RPMI8226 (cell line): ENCODE measurements around the gene NEK9.
A peak's percentile ranks its signal among the peaks of the same experiment; 100 is the strongest.
"Not testable (repeated sequence)": the region's sequence is repeated elsewhere in the genome, so short reads cannot be mapped to it uniquely, and the experiment has no call there.

ENCODE experiments used
- DNase-seq: peaks from one replicate; pipeline ENCODE4 v3.0.0-alpha.2; 2015

NEK9 gene

GRCh38 chr14:75143761-75144527 lies 17.1 kb upstream of the NEK9 start:
- no peak for DNase-seq

- no peak for DNase-seq
Measured at GRCh38 chr14:75142494-75142893, 15.6 kb upstream of the NEK9 start.

GRCh38 chr14:75141967-75142366 lies 15.1 kb upstream of the NEK9 start:
- DNase-seq: no peak

DNA sequence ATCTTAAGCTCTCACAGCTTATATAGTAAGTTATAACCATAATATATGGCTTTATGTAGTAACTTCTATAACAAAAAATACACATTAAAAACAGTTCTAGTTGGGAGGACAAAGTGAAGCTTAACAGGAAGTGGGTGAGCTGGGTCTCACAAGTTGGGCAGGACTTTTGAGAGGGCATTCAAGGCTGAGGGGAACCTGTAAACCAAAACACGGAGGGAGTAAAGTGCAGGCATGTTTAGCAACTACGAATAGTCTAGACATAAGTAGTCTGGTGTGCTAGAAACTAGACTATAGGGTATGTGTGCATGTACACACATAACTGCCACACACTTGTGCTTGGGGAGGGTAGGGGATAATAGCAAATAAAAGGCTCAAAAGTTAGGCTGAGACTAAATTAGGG lies 14.2 kb upstream of the NEK9 start:
- no peak for DNase-seq

- DNase-seq: no peak
Measured at GRCh38 chr14:75140620-75141019, 13.8 kb upstream of the NEK9 start.

- DNase-seq: no peak
Measured at GRCh38 chr14:75139185-75139584, 12.3 kb upstream of the NEK9 start.

DNA sequence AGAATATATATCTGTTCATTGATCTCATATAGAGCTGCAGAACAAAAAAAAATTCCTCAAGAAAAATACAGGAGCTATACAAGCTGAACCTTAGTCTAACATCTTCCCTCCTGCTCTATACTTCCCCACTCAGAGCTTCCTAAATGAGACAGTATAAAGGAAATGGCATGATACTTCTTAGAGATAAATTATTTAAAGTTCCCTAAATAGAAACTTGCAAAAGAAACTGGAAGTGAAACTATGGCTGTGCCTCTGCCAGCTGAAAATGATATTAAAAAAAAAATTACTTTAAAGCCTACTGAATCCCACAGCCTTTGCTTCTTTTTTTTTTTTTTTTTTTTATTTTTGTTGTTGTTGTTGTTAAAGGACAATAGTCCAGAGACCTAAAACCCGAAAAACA lies 11.6 kb upstream of the NEK9 start:
- DNase-seq: peak; percentile 30

- DNase-seq: no peak
Measured at GRCh38 chr14:75134644-75135043, 7.8 kb upstream of the NEK9 start.

DNA sequence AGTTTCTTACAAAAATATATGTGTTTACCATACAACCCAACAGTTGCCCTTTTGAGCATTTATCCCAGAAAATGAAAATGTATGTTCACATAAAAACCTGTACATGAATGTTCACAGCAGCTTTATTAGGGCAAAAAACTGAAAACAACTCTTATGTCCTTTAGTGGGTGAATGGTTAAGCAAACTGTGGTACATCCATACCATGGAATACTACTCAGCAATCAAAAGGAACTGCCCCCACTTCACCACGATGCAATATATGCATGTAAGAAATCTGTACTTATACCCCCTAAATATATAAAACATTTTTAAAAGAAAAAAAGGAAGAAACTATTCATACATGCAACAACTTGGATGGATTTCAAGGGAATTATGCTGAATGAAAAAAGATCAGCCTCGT lies 6.7 kb upstream of the NEK9 start:
- DNase-seq: no peak

DNA sequence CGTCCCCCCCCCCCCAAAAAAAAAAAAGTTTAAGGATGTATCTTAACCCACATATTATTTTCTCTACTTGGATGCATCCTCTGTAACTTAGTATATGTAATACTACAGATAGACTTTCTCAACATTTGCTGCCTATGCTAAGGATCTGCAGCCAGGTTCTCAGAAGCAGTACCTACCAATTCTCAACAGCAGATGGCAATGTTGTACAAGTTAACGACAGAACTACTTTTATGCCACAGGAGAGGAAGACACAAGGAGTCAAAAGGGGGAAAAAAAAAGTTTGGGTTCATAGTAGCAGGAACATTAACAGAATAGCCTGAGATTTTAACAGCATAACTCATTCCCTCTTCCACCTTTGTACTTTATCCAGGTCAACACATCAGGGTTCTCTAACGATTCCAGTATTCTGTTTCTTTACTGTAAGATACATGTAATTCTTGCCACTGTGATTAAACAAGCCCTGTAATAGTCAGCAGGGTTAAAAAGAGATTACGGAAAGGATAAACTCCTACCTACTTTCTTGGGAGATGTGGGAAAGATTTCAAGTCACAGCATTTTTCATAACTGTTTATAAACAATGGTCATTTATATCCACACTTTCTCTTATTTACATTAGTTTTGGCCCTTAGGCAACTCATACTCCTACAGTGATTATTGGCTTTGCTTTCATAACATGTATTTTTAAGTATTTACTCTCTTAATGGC lies 5.7 kb upstream of the NEK9 start:
- DNase-seq: peak; percentile 68

GRCh38 chr14:75128596-75128990 lies 1.7 kb upstream of the NEK9 start:
- no peak for DNase-seq

DNA sequence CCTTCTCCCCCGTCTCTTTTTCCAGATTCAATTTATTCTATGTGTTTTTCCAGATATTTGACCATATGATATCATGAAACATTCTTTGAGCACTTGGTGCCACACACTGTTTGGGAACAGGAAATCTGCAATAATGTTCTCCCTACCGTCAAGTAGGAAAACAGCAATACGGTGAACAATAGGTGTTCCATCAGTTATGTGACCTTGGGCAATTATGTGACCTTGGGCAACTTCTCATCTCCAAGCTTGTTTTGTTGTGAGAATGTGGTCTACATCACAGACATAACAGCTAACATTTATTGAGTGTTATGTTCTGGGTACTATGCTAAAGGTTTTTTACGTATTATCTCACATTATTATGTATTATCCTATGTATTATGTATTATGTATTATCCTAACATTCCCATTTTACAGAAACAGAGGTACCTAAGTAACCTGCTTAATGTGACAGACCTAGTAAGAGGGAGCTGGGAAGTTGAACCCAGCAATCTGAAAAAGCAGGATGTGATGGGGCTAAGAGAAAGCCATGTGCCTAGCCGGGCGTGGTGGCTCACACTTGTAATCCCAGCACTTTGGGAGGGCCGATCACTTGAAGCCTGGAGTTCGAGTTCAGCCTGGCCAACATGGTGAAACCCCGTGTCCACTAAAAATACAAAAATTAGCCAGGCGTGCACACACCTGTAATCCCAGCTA lies 1.2 kb upstream of the NEK9 start:
- DNase-seq: no peak

DNA sequence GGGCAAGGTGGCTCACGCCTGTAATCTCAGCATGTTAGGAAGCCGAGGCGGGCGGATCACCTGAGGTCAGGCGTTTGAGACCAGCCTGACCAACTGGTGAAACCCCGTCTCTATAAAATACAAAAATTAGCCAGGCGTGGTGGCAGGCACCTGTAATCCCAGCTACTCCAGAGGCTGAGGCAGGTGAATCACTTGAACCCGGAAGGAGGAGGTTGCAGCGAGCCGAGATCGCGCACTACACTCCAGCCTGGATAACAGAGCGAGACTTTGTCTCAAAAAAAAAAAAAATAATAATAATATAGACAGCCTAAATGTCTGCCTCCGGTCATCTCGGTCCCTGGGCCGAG lies 599 bp upstream of the NEK9 start:
- not testable (repeated sequence) for DNase-seq

DNA sequence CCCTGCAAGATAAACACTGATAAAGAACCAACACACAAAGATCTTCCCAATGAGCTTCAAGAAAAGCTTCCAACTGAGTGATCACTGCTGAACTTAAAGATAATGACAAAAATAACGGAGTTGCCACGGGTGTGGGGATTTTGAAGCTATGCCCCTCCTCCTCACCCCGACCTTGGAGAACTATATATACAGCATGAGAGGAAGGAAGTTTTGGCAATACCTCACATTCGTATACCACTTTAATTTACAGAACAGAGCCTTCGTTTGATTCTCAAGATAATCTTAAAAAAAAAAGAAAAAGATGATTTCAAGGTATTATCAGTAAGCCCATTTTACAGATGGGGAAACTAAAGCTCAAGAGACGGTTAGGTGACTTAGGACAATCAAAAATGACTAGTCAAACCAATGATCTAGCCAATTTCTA lies 715 bp downstream of the NEK9 start:
- no peak for DNase-seq

DNA sequence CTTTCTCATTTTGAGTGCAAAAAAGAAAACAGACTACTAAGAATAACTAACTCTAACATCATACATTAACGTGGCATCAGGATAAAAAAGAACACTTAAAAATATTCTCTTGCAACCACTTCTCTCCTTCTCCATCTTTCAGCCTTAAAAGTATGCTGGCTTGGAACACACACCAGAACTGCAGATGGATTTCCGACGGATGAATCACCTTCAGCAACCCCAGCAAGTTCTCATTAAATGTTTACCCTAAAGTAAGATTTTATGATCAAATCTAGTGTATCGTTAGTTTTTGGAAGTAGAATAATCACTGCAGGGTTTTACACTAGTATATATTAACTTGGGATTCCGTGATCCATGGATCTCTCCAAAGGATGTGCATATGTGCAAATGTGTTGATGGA lies 1.2 kb downstream of the NEK9 start:
- DNase-seq: no peak

DNA sequence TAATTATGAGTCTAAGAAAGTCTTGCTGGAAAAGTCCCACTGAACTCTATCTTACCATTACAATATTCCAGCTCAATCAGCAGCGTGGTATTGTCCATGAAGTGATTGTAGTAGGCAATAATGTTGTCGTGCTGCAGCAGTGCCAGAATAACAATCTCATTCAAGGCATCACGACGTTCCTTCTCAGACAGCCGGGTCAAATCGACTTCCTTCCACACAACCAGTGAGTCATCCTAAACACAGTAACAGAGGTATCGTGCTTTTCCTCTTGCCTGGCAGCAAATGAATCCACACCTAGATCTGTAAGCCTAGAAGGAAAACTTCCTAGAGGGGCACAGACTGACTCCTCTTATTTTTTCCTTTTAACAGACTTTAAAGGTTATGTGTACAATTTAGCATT lies 2.9 kb downstream of the NEK9 start:
- no peak for DNase-seq

GRCh38 chr14:75121552-75121951 lies 5.3 kb downstream of the NEK9 start:
- no peak for DNase-seq

DNA sequence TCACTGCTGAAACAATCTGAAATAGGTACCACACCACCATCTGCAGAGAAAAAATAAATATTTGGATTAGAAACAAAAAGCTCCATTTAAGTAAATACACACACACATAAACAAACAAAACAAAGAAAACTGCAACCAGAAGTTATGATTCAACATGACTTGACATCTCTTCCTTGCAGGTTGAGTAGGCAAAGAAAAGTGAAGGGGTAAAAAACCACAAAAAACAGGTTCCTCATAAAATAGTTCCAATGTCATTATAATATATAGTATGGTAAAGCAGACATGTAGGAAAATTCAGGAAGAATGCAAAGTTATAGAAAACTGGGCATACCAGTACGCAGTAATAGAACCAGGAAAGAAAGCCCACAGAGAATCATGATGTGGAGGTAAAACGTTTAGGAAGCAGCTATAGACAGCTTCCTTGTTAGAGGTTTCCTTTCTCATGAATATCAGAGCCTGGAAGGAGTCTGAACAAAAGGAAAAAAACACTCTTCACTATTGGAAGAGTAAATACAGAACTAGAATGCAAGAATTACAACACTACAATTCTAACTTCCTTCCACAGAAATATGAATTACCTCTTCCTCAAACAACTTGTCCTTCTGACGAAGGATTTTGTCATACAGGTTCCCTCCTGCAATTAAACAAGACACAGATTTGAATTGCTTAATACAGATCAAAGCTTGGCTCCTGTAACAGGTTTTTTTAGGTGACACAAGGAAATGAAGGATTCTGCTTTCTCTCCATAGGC lies 6.1 kb downstream of the NEK9 start:
- no peak for DNase-seq

GRCh38 chr14:75119056-75119455 lies 7.8 kb downstream of the NEK9 start:
- DNase-seq: no peak

- no peak for DNase-seq
Measured at GRCh38 chr14:75113932-75114539, 12.8 kb downstream of the NEK9 start.

- no peak for DNase-seq
Measured at GRCh38 chr14:75109877-75110276, 17.0 kb downstream of the NEK9 start.

DNA sequence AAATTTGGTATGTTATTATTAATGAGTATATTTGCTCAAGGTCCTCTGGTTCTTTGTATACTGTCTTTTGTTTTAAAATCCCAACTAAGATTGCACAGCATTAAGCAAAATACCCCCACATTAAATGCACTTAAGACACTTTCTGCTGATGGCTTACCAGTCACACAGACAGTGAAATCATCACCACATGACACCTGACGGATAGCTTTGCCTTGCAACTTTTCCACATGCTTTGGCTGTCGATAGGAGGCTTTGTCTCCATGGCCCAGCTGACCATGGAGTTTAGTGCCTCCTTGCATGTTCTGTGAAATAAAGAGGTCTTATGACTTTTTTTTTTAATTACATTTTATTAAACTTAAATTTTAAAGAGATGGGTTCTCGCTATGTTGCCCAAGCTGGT lies 19.7 kb downstream of the NEK9 start:
- DNase-seq: no peak

DNA sequence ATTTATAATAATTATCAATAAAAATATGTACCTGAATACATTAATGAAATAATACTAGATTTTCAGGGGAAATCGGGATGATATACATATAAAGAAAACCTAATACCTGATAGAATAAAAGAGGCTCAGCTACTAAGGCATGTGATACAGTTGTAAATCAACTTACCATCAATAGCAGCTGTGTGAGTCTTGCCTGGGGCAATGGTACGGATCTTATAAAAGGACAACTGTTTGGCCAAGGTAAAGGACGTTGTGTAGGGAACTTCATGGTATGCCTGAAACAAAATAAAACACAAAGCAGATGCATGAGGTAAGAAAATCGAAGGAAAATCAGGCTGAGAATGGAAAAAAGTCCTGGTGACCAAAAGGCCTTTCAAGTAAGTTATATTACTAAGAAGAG lies 25.4 kb downstream of the NEK9 start:
- DNase-seq: no peak
